Measurements from ENCODE around the gene RNF126.

DNA sequence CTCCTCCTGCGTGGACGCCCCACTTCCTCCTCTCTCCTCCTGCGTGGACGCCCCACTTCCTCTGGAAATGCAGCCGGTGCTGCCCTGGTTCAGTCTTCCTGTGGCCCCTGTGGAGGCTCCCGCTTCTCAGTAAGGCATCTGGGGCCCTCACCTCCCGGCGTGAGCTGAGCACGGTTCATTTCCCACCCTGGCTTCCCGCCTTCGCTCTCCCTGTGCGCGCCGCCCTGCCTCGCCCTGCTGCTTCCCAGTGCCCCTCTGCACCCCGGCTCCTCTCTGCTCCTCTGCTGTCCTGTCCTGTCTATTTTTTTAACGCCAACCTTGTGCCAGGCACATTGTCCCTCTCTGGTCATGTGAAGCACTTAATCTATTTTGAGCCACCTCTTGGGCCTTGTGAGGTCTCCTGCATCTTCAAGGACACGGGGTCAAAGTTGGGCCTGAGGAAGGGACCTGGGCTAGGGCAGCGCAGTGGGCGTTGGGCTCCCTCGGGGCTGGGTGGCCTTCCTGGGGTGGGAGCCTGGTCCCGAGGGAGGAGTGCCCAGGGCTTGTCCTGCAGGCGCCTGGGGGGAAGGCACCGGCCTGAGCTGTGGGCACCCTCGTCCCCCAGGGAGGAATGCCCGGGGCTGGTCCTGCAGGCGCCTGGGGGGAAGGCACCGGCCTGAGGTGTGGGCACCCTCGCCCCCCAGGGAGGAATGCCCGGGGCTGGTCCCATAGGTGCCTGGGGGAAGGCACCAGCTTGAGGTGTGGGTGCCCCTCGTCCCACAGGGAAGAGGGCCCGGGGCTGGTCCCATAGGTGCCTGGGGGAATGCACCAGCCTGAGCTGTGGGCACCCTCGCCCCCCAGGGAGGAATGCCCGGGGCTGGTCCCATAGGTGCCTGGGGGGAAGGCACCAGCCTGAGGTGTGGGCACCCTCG is 60.4 kb downstream of the RNF126 start:
- TF ChIP-seq, protein P1, sequence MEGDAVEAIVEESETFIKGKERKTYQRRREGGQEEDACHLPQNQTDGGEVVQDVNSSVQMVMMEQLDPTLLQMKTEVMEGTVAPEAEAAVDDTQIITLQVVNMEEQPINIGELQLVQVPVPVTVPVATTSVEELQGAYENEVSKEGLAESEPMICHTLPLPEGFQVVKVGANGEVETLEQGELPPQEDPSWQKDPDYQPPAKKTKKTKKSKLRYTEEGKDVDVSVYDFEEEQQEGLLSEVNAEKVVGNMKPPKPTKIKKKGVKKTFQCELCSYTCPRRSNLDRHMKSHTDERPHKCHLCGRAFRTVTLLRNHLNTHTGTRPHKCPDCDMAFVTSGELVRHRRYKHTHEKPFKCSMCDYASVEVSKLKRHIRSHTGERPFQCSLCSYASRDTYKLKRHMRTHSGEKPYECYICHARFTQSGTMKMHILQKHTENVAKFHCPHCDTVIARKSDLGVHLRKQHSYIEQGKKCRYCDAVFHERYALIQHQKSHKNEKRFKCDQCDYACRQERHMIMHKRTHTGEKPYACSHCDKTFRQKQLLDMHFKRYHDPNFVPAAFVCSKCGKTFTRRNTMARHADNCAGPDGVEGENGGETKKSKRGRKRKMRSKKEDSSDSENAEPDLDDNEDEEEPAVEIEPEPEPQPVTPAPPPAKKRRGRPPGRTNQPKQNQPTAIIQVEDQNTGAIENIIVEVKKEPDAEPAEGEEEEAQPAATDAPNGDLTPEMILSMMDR (IDR thresholded peaks at IDR 0.05; ENCODE audit: low read depth, low read length, poor library complexity, severe bottlenecking) = no peak
- no peak for TF ChIP-seq EZH2phosphoT487 (IDR thresholded peaks at IDR 0.05; ENCODE audit: borderline replicate concordance, low read length)

Data from DOHH2 (cell line).